ENCODE measurements around the gene PLOD3. TPM values are rescaled to one million over a fixed set of nuclear protein-coding genes. Genes with fewer than 3 reads are reported as not detected.

PLOD3 gene
- total RNA-seq, 1 experiment from 2014 or later, result 48.3 TPM

GRCh38 chr7:101180130-101180755 is 37.1 kb downstream of the PLOD3 start, which contains the start of gene NAT16:
NAT16 (minus strand) TSS chr7:101180293; CDS start chr7:101174807, 5,486 bp downstream.
- ATAC-seq (peak; percentile 8; the same call in 1 of the 2 replicates), DNase-seq (ENCODE audit: low spot score) (peak; percentile 47)
- Mint-ChIP-seq H3K27ac (no peak within 1 kb of the TSS; the same call in 1 of the 2 replicates), H3K9me3 (no peaks in the 10 kb centered on the region), H3K4me3 (peak within 1 kb of the TSS; percentile 73), H3K36me3 (no peaks in the 10 kb centered on the region), H3K27me3 (ENCODE audit: low read depth) (peaks cover 75% of the 10 kb centered on the region), H3K4me1 (peaks cover 14% of the 10 kb centered on the region)
- CTCF ChIA-PET, result interaction anchor here (0.6 to 3.1 kb wide), 5 partner anchors 12 to 103 kb away, joined by 3 to 31 read pairs (median 3); partner anchors contain the start of gene VGF
- POLR2A ChIA-PET, result no interaction called here
- TF ChIP-seq TEAD1 (CRISPR knock-in tag; IDR thresholded peaks at IDR 0.05) (no peak), ATF1 (CRISPR knock-in tag; IDR thresholded peaks at IDR 0.05) (no peak), FOXP1 (CRISPR knock-in tag; IDR thresholded peaks at IDR 0.05; ENCODE audit: borderline replicate concordance) (no peak; the same call in 1 of the 2 replicates), ZNF219 (CRISPR knock-in tag; IDR thresholded peaks at IDR 0.05; ENCODE audit: borderline replicate concordance) (no peak), USF1 (CRISPR knock-in tag; IDR thresholded peaks at IDR 0.05) (no peak), ZNF263 (CRISPR knock-in tag; IDR thresholded peaks at IDR 0.05; ENCODE audit: low read depth) (no peak), PRDM15 (CRISPR knock-in tag; IDR thresholded peaks at IDR 0.05) (peak; percentile 99), SP1 (CRISPR knock-in tag; conservative IDR thresholded peaks at IDR 0.05) (0 out of 2 replicates have a peak, but pooled peaks have one; percentile 47), USF2 (CRISPR knock-in tag; IDR thresholded peaks at IDR 0.05) (peak; percentile 27; the same call in 1 of the 2 replicates), TEAD4 (CRISPR knock-in tag; IDR thresholded peaks at IDR 0.05) (no peak), ETV6 (CRISPR knock-in tag; IDR thresholded peaks at IDR 0.05) (no peak), MXD4 (CRISPR knock-in tag; IDR thresholded peaks at IDR 0.05; ENCODE audit: borderline replicate concordance) (no peak), ZBTB21 (CRISPR knock-in tag; IDR thresholded peaks at IDR 0.05; ENCODE audit: borderline replicate concordance) (peak; percentile 48; the same call in 1 of the 2 replicates), NFATC4 (CRISPR knock-in tag; IDR thresholded peaks at IDR 0.05) (no peak), ZNF671 (CRISPR knock-in tag; IDR thresholded peaks at IDR 0.05) (no peak), RORB (CRISPR knock-in tag; IDR thresholded peaks at IDR 0.05) (no peak), ZBTB43 (CRISPR knock-in tag; IDR thresholded peaks at IDR 0.05) (no peak; the same call in 1 of the 2 replicates), ATF6 (CRISPR knock-in tag; IDR thresholded peaks at IDR 0.05) (no peak), E2F1 (CRISPR knock-in tag; IDR thresholded peaks at IDR 0.05) (no peak), GTF2I (CRISPR knock-in tag; conservative IDR thresholded peaks at IDR 0.05) (no peak), ZNF423 (CRISPR knock-in tag; IDR thresholded peaks at IDR 0.05) (0 out of 2 replicates have a peak, but pooled peaks have one; percentile 30), JAZF1 (CRISPR knock-in tag; IDR thresholded peaks at IDR 0.05) (no peak), ESRRA (CRISPR knock-in tag; IDR thresholded peaks at IDR 0.05; ENCODE audit: borderline replicate concordance) (no peak; the same call in 1 of the 2 replicates), IRF1 (CRISPR knock-in tag; IDR thresholded peaks at IDR 0.05) (peak; percentile 49; the same call in 1 of the 2 replicates), OVOL2 (CRISPR knock-in tag; IDR thresholded peaks at IDR 0.05; ENCODE audit: borderline replicate concordance) (no peak)

Measured in WTC11 (cell line).